GM23338 (cell line): ENCODE data around the gene MAP1LC3B2. TPM values are rescaled to one million over a fixed set of nuclear protein-coding genes. Genes with fewer than 3 reads are reported as not detected.

ENCODE experiments used
- ATAC-seq: fragments of 200-7000 bp; cut with Tn5 transposase; 3 replicates; pipeline ENCODE4 v1.9.1; 2020
- DNase-seq: peaks from one replicate; pipeline ENCODE4 v3.0.0-alpha.2; 2015; ENCODE audit warnings: low spot score
- H2AFZ ChIP-seq: fragments of 200-600 bp; sonication (generic); 2 replicates; pipeline ENCODE4 v1.8.0; 2016; ENCODE audit warnings: antibody characterized with exemption, mild to moderate bottlenecking, moderate library complexity
- H3F3A ChIP-seq: fragments of 200-600 bp; sonication (generic); replicated peaks from 2 replicates; pipeline ENCODE4 v1.8.0; 2017; ENCODE audit warnings: antibody characterized with exemption, mixed run types, low read depth
- H3K27ac ChIP-seq: fragments of 200-600 bp; sonication (generic); 2 replicates; pipeline ENCODE4 v1.6.1; 2016; ENCODE audit warnings: low read depth
- H3K27me3 ChIP-seq: fragments of 200-600 bp; sonication (generic); 2 replicates; pipeline ENCODE4 v1.8.0; 2016; ENCODE audit warnings: mild to moderate bottlenecking, mixed run types, moderate library complexity; ENCODE audit not compliant: insufficient read depth
- H3K36me3 ChIP-seq: fragments of 200-600 bp; sonication (generic); 2 replicates; pipeline ENCODE4 v1.8.0; 2016; ENCODE audit warnings: mild to moderate bottlenecking; ENCODE audit not compliant: insufficient read depth
- H3K4me1 ChIP-seq: fragments of 200-600 bp; sonication (generic); 2 replicates; pipeline ENCODE4 v1.8.0; 2016; ENCODE audit warnings: mild to moderate bottlenecking, moderate library complexity; ENCODE audit not compliant: insufficient read depth
- H3K4me2 ChIP-seq: fragments of 200-600 bp; sonication (generic); 2 replicates; pipeline ENCODE4 v1.7.1; 2017; ENCODE audit warnings: mixed run types
- H3K4me3 ChIP-seq: fragments of 200-600 bp; sonication (generic); 2 replicates; pipeline ENCODE4 v1.6.1; 2016; ENCODE audit warnings: mixed run types
- H3K79me2 ChIP-seq: fragments of 200-600 bp; sonication (generic); replicated peaks from 2 replicates; pipeline ENCODE4 v1.8.0; 2017; ENCODE audit warnings: mild to moderate bottlenecking; ENCODE audit not compliant: insufficient read depth
- H3K9me2 ChIP-seq: fragments of 200-600 bp; sonication (generic); 2 replicates; pipeline ENCODE4 v1.8.0; 2017; ENCODE audit not compliant: insufficient read depth
- H4K20me1 ChIP-seq: fragments of 200-600 bp; sonication (generic); replicated peaks from 2 replicates; pipeline ENCODE4 v1.8.0; 2017; ENCODE audit warnings: mild to moderate bottlenecking; ENCODE audit not compliant: insufficient read depth
- H3K27ac Mint-ChIP-seq: 2 replicates; pipeline ENCODE4 v1.8.0; 2020; ENCODE audit warnings: inconsistent platforms, mild to moderate bottlenecking, moderate library complexity, mixed read lengths
- H3K27me3 Mint-ChIP-seq: 3 replicates; pipeline ENCODE4 v1.8.0; 2022; ENCODE audit warnings: low read depth, mild to moderate bottlenecking, moderate library complexity, mixed read lengths, inconsistent platforms; ENCODE audit not compliant: insufficient read depth, poor library complexity
- H3K36me3 Mint-ChIP-seq: 3 replicates; pipeline ENCODE4 v1.8.0; 2021; ENCODE audit warnings: low read depth, mild to moderate bottlenecking, inconsistent platforms, moderate library complexity, mixed read lengths
- H3K4me1 Mint-ChIP-seq: 3 replicates; pipeline ENCODE4 v1.8.0; 2020; ENCODE audit warnings: mild to moderate bottlenecking, inconsistent platforms, mixed read lengths
- H3K4me3 Mint-ChIP-seq: 3 replicates; pipeline ENCODE4 v1.8.0; 2021; ENCODE audit warnings: moderate library complexity, mild to moderate bottlenecking, inconsistent platforms, mixed read lengths
- H3K9me3 Mint-ChIP-seq: 3 replicates; pipeline ENCODE4 v1.8.0; 2020; ENCODE audit warnings: moderate library complexity, mild to moderate bottlenecking, inconsistent platforms, mixed read lengths
- CREB1 ChIP-seq: fragments of 250-450 bp; sonication (Bioruptor Pico); IDR thresholded peaks from 2 replicates; pipeline ENCODE4 v1.5.0; 2020; ENCODE audit warnings: low read depth, mild to moderate bottlenecking, moderate library complexity
- CTCF ChIP-seq, 2 experiments: fragments of 200-600 bp in 1 of 2; sonication (generic) in 1 of 2; conservative IDR thresholded peaks; 2 replicates each; pipeline versions ENCODE4 v1.5.1 to v1.6.1; 2016 to 2017; ENCODE audit warnings: antibody characterized with exemption in 2 of 2, low read depth in 2 of 2, mild to moderate bottlenecking in 2 of 2, moderate library complexity in 1 of 2
- ETS1 ChIP-seq: IDR thresholded peaks from 2 replicates; pipeline ENCODE4 v1.6.1; 2016; ENCODE audit warnings: antibody characterized with exemption
- EZH2 ChIP-seq: fragments of 200-600 bp; sonication (generic); IDR thresholded peaks from one replicate; pipeline ENCODE4 v1.8.0; 2017; ENCODE audit warnings: antibody characterized with exemption, mild to moderate bottlenecking, low read depth; ENCODE audit not compliant: unreplicated experiment
- EZH2phosphoT487 ChIP-seq: fragments of 200-600 bp; sonication (generic); IDR thresholded peaks from one replicate; pipeline ENCODE4 v1.8.1; 2018; ENCODE audit warnings: antibody characterized with exemption; ENCODE audit not compliant: unreplicated experiment
- JUNB ChIP-seq: IDR thresholded peaks from one replicate; pipeline ENCODE4 v1.6.1; 2016; ENCODE audit warnings: antibody characterized with exemption; ENCODE audit not compliant: unreplicated experiment
- NANOG ChIP-seq: IDR thresholded peaks from 2 replicates; pipeline ENCODE4 v1.6.1; 2016; ENCODE audit warnings: antibody characterized with exemption, borderline replicate concordance
- POLR2AphosphoS5 ChIP-seq: IDR thresholded peaks from 2 replicates; pipeline ENCODE4 v1.6.1; 2016; ENCODE audit warnings: antibody characterized with exemption, low read depth
- STAT1 ChIP-seq: IDR thresholded peaks from one replicate; pipeline ENCODE4 v1.6.1; 2016; ENCODE audit warnings: antibody characterized with exemption; ENCODE audit not compliant: unreplicated experiment
- ZNF114 ChIP-seq: fragments of 250-450 bp; sonication (Bioruptor Pico); IDR thresholded peaks from 2 replicates; pipeline ENCODE4 v1.5.0; 2020; ENCODE audit warnings: mild to moderate bottlenecking, moderate library complexity
- ZNF331 ChIP-seq: fragments of 250-450 bp; sonication (Bioruptor Pico); IDR thresholded peaks from 2 replicates; pipeline ENCODE4 v1.5.0; 2020; ENCODE audit warnings: low read depth, mild to moderate bottlenecking, moderate library complexity
- polyA plus RNA-seq: library from polyadenylated mRNA; unstranded; fragments of >200 nt; fragmentation: Nextera tagmentation; extraction: Ambion mirVana; gene quantifications from 2 replicates; pipeline ENCODE4 v1.2.1, GENCODE V29; 2016
- total RNA-seq: library from RNA; depleted of rRNA; stranded (reverse); fragments of >200 nt; shearing (Covaris generic); gene quantifications from 2 replicates; pipeline ENCODE4 v1.2.3, GENCODE V29; 2014
- TF ChIP-seq, protein P1 (sequence below): fragments of 250-450 bp; sonication (Bioruptor Pico); IDR thresholded peaks from 2 replicates; pipeline ENCODE4 v1.5.0; 2020; ENCODE audit warnings: mild to moderate bottlenecking, moderate library complexity

Gene MAP1LC3B2
- total and polyA plus RNA-seq, 2 experiments from 2014 or later, result 1.3 to 6.7 TPM

GRCh38 chr12:116528498-116528897, 30.7 kb upstream of the MAP1LC3B2 start:
- Histone ChIP-seq H2AFZ (no peak overlapping the region), H3K4me1 (peaks cover 18% of the 10 kb centered on the region), H3K79me2 (no peaks in the 10 kb centered on the region), H3F3A (no peaks in the 10 kb centered on the region), H3K9me2 (0 out of 2 replicates have a peak, but pooled peaks cover 3% of the 10 kb centered on the region), H3K36me3 (no peaks in the 10 kb centered on the region), H4K20me1 (no peaks in the 10 kb centered on the region), H3K27ac (no peak overlapping the region), H3K4me3 (no peak overlapping the region), H3K4me2 (no peak overlapping the region), H3K27me3 (no peaks in the 10 kb centered on the region)
- H3K9me3 Mint-ChIP-seq, result no peaks in the 10 kb centered on the region
- no peaks in the 10 kb centered on the region for H3K36me3 Mint-ChIP-seq
- DNase-seq (no peak), ATAC-seq (no peak)
- no peak overlapping the region for H3K4me3 Mint-ChIP-seq
- no peak overlapping the region for H3K27ac Mint-ChIP-seq
- H3K4me1 Mint-ChIP-seq, result peaks cover 37% of the 10 kb centered on the region
- no peak for TF ChIP-seq ZNF114
- TF ChIP-seq ETS1, result no peak
- peaks cover 11% of the 10 kb centered on the region for H3K27me3 Mint-ChIP-seq

DNA sequence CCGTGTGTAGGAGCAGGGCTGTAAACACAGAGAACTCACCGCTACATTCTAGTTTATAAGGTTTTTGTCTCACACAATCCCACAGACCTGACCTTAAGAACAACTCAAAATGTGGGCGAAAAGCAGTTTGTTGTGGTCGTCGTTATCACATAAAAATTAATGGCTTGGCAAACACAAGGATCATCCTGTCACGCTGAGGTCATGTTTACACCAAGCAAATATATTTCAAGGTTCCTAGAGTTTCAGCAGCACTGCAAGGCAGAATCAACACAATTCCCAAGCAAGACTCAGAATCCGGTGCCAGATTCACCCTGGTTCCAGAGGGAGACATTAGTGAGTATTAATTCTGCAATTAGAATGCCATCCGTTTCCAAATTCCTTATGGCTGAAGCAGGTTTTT, 30.1 kb upstream of the MAP1LC3B2 start:
- peaks cover 37% of the 10 kb centered on the region for H3K4me1 Mint-ChIP-seq
- H3F3A ChIP-seq, result no peaks in the 10 kb centered on the region
- no peak overlapping the region for H3K4me3 Mint-ChIP-seq
- ATAC-seq (no peak), DNase-seq (no peak)
- H3K27me3 ChIP-seq, result no peaks in the 10 kb centered on the region
- H3K36me3 ChIP-seq, result no peaks in the 10 kb centered on the region
- H4K20me1 ChIP-seq, result no peaks in the 10 kb centered on the region
- H3K4me2 ChIP-seq, result no peak overlapping the region
- H2AFZ ChIP-seq, result no peak overlapping the region
- H3K27me3 Mint-ChIP-seq, result peaks cover 12% of the 10 kb centered on the region
- H3K9me3 Mint-ChIP-seq, result no peaks in the 10 kb centered on the region
- H3K27ac ChIP-seq, result no peak overlapping the region
- H3K4me1 ChIP-seq, result peaks cover 18% of the 10 kb centered on the region
- 0 out of 2 replicates have a peak, but pooled peaks cover 3% of the 10 kb centered on the region for H3K9me2 ChIP-seq
- H3K36me3 Mint-ChIP-seq, result no peaks in the 10 kb centered on the region
- H3K4me3 ChIP-seq, result no peak overlapping the region
- H3K27ac Mint-ChIP-seq, result no peak overlapping the region
- H3K79me2 ChIP-seq, result no peaks in the 10 kb centered on the region
- TF ChIP-seq CTCF (conservative IDR thresholded peaks at IDR 0.05; ENCODE audit: low read depth in 2 of 2) (no peak), POLR2AphosphoS5 (no peak), EZH2phosphoT487 (no peak), JUNB (no peak), STAT1 (no peak), ETS1 (no peak), ZNF331 (no peak), NANOG (no peak), EZH2 (no peak), ZNF114 (no peak), CREB1 (CRISPR knock-in tag) (no peak)
- TF ChIP-seq, protein P1, sequence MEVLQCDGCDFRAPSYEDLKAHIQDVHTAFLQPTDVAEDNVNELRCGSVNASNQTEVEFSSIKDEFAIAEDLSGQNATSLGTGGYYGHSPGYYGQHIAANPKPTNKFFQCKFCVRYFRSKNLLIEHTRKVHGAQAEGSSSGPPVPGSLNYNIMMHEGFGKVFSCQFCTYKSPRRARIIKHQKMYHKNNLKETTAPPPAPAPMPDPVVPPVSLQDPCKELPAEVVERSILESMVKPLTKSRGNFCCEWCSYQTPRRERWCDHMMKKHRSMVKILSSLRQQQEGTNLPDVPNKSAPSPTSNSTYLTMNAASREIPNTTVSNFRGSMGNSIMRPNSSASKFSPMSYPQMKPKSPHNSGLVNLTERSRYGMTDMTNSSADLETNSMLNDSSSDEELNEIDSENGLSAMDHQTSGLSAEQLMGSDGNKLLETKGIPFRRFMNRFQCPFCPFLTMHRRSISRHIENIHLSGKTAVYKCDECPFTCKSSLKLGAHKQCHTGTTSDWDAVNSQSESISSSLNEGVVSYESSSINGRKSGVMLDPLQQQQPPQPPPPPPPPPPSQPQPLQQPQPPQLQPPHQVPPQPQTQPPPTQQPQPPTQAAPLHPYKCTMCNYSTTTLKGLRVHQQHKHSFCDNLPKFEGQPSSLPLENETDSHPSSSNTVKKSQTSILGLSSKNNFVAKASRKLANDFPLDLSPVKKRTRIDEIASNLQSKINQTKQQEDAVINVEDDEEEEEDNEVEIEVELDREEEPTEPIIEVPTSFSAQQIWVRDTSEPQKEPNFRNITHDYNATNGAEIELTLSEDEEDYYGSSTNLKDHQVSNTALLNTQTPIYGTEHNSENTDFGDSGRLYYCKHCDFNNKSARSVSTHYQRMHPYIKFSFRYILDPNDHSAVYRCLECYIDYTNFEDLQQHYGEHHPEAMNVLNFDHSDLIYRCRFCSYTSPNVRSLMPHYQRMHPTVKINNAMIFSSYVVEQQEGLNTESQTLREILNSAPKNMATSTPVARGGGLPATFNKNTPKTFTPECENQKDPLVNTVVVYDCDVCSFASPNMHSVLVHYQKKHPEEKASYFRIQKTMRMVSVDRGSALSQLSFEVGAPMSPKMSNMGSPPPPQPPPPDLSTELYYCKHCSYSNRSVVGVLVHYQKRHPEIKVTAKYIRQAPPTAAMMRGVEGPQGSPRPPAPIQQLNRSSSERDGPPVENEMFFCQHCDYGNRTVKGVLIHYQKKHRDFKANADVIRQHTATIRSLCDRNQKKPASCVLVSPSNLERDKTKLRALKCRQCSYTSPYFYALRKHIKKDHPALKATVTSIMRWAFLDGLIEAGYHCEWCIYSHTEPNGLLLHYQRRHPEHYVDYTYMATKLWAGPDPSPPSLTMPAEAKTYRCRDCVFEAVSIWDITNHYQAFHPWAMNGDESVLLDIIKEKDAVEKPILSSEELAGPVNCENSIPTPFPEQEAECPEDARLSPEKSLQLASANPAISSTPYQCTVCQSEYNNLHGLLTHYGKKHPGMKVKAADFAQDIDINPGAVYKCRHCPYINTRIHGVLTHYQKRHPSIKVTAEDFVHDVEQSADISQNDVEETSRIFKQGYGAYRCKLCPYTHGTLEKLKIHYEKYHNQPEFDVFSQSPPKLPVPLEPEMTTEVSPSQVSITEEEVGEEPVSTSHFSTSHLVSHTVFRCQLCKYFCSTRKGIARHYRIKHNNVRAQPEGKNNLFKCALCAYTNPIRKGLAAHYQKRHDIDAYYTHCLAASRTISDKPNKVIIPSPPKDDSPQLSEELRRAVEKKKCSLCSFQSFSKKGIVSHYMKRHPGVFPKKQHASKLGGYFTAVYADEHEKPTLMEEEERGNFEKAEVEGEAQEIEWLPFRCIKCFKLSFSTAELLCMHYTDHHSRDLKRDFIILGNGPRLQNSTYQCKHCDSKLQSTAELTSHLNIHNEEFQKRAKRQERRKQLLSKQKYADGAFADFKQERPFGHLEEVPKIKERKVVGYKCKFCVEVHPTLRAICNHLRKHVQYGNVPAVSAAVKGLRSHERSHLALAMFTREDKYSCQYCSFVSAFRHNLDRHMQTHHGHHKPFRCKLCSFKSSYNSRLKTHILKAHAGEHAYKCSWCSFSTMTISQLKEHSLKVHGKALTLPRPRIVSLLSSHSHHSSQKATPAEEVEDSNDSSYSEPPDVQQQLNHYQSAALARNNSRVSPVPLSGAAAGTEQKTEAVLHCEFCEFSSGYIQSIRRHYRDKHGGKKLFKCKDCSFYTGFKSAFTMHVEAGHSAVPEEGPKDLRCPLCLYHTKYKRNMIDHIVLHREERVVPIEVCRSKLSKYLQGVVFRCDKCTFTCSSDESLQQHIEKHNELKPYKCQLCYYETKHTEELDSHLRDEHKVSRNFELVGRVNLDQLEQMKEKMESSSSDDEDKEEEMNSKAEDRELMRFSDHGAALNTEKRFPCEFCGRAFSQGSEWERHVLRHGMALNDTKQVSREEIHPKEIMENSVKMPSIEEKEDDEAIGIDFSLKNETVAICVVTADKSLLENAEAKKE (CRISPR knock-in tag), result no peak
